ENCODE data around the gene REPIN1.

- no peak for TF ChIP-seq POLR2A (IDR thresholded peaks at IDR 0.05)
- no peak for TF ChIP-seq CTCF (IDR thresholded peaks at IDR 0.05)
These were observed 24.3 kb upstream of the REPIN1 start for GRCh38 chr7:150344299-150344698.
